Naive thymus-derived CD4-positive, alpha-beta T cell (primary cell): ENCODE results near the gene CFAP299. TPM values are rescaled to one million over a fixed set of nuclear protein-coding genes. Genes with fewer than 3 reads are reported as not detected.

Source experiments
- ATAC-seq: fragments of 150-1000 bp; cut with Tn5 transposase; 2 replicates; pipeline ENCODE4 v1.10.0; 2021; ENCODE audit warnings: mild to moderate bottlenecking, moderate library complexity
- CTCF ChIA-PET: fragments of 350-600 bp; sonication (Branson Sonifier 250); formaldehyde crosslinking; loops from one replicate; lab custom pipeline; 2021; ENCODE audit warnings: antibody characterized with exemption; lab: Charles Lee
- POLR2A ChIA-PET: fragments of 350-600 bp; sonication (Branson Sonifier 250); formaldehyde crosslinking; loops from one replicate; lab custom pipeline; 2021; ENCODE audit warnings: antibody characterized with exemption, inconsistent platforms; lab: Charles Lee
- DNase-seq, 9 donors: peaks; one replicate each; pipeline versions ENCODE4 v3.0.0 to v3.0.0-alpha.2; 2020 to 2022; ENCODE audit warnings: mixed read lengths in 1 of 9
- H3K27ac ChIP-seq: one replicate; pipeline ENCODE4 v1.7.0; 2013; ENCODE audit warnings: mild to moderate bottlenecking, low read depth, low read length, moderate library complexity
- H3K27me3 ChIP-seq, 2 donors: one replicate each; pipeline ENCODE4 v1.7.0; 2013; ENCODE audit warnings: low read length in 2 of 2, mild to moderate bottlenecking in 2 of 2, moderate library complexity in 2 of 2; ENCODE audit not compliant: control insufficient read depth in 2 of 2, insufficient read depth in 2 of 2
- H3K36me3 ChIP-seq, 3 experiments: 1 replicate in 2 of 3; 2 replicates in 1 of 3; pipeline ENCODE4 v1.7.0; 2013; ENCODE audit warnings: low read length in 3 of 3, mild to moderate bottlenecking in 3 of 3, moderate library complexity in 1 of 3; ENCODE audit not compliant: insufficient read depth in 3 of 3, control insufficient read depth in 2 of 3
- H3K4me1 ChIP-seq, 2 donors: one replicate each; pipeline ENCODE4 v1.7.0; 2013; ENCODE audit warnings: low read length in 2 of 2, mild to moderate bottlenecking in 2 of 2, moderate library complexity in 1 of 2; ENCODE audit not compliant: control insufficient read depth in 2 of 2, insufficient read depth in 2 of 2
- H3K4me3 ChIP-seq: 2 replicates; pipeline ENCODE4 v1.7.0; 2013; ENCODE audit warnings: mild to moderate bottlenecking, low read length
- H3K9me3 ChIP-seq, 3 experiments: 1 replicate in 2 of 3; 2 replicates in 1 of 3; pipeline ENCODE4 v1.7.0; 2013; ENCODE audit warnings: low read length in 3 of 3; ENCODE audit not compliant: control insufficient read depth in 2 of 3
- H3K27ac Mint-ChIP-seq, 9 donors: one replicate each; pipeline ENCODE4 v1.8.0; 2020 to 2022; ENCODE audit warnings: mixed read lengths in 9 of 9, mild to moderate bottlenecking in 8 of 9, moderate library complexity in 5 of 9, inconsistent platforms in 2 of 9
- H3K27me3 Mint-ChIP-seq, 5 donors: one replicate each; pipeline ENCODE4 v1.8.0; 2021 to 2022; ENCODE audit warnings: mixed read lengths in 5 of 5, mild to moderate bottlenecking in 1 of 5
- H3K36me3 Mint-ChIP-seq, 5 donors: one replicate each; pipeline ENCODE4 v1.8.0; 2020 to 2022; ENCODE audit warnings: mixed read lengths in 5 of 5, mild to moderate bottlenecking in 3 of 5, inconsistent platforms in 1 of 5
- H3K4me1 Mint-ChIP-seq, 7 donors: one replicate each; pipeline ENCODE4 v1.8.0; 2020 to 2022; ENCODE audit warnings: mixed read lengths in 7 of 7, mild to moderate bottlenecking in 3 of 7, inconsistent platforms in 1 of 7
- H3K4me3 Mint-ChIP-seq, 10 donors: one replicate each; pipeline ENCODE4 v1.8.0; 2020 to 2022; ENCODE audit warnings: mild to moderate bottlenecking in 10 of 10, mixed read lengths in 10 of 10, moderate library complexity in 6 of 10, inconsistent platforms in 2 of 10
- H3K9me3 Mint-ChIP-seq, 11 donors: one replicate each; pipeline ENCODE4 v1.8.0; 2020 to 2022; ENCODE audit warnings: mixed read lengths in 11 of 11, mild to moderate bottlenecking in 4 of 11, inconsistent platforms in 1 of 11, moderate library complexity in 1 of 11
- intact Hi-C, 2 donors: fragments of 100-400 bp; cut with micrococcal nuclease; formaldehyde crosslinking; loops; one replicate each; pipeline ENCODE4 v1.15.1; 2023
- polyA plus RNA-seq, 2 donors: library from polyadenylated mRNA; unstranded; fragments of 300-500 nt; fragmentation: Illumina TruSeq; gene quantifications; one replicate each; pipeline ENCODE4 v1.2.3, GENCODE V29; 2021
- total RNA-seq, 6 experiments: library from RNA in 5 of 6; stranded (reverse) in 5 of 6; gene quantifications; 1 replicate in 5 of 6; 2 replicates in 1 of 6; pipeline ENCODE4 v1.2.3 and lab custom pipeline; 2021 to 2026

The CFAP299 gene
- total and polyA plus RNA-seq, 7 experiments from 2014 or later, result not detected

DNA sequence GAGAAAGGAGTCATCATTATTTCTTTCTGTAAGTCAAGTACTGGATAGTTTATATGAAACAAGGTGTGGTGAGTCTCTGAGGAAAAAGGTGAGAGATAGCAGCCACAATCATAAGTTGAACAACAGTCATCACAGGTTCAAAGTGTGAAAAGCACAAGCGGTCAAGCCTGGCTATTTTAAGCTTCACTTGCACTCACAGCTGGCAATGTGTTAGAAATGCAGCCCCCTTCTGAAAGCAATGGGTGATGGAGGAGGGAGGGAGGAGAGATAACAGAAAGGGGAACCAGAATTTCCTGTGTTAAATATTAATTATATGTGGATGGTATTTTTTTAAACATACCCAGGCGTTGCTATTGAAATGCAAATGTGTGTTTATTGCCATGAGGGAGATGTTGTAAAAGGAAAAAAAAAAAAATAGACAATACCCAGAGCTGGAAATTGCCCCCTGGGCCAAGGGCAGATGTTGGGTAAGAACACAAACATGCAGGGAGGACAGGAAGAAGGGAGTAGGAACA, 668.1 kb downstream of the CFAP299 start:
- ChIA-PET CTCF (no interaction called here), POLR2A (interaction anchor here (0.6 kb wide), 1 partner anchor 332 kb away, joined by 4 read pairs; no protein-coding TSS in a partner anchor)
- no peak overlapping the region for H3K4me3 ChIP-seq
- ATAC-seq (peak; percentile 57), DNase-seq (no peak)
- intact Hi-C loops, result no loop called here
- peaks cover 0 to 10% (median 6%) of the 10 kb centered on the region in 5 donors for H3K27me3 Mint-ChIP-seq
- no peak overlapping the region for H3K27ac Mint-ChIP-seq
- no peaks in the 10 kb centered on the region for H3K27me3 ChIP-seq
- peaks cover 0 to 6% (median 0%) of the 10 kb centered on the region in 11 donors for H3K9me3 Mint-ChIP-seq
- H3K9me3 ChIP-seq, result no peaks in the 10 kb centered on the region
- peaks cover 0 to 11% (median 0%) of the 10 kb centered on the region in 5 donors for H3K36me3 Mint-ChIP-seq
- H3K27ac ChIP-seq, result no peak overlapping the region
- H3K36me3 ChIP-seq, result no peaks in the 10 kb centered on the region
- no peaks in the 10 kb centered on the region for H3K4me1 Mint-ChIP-seq
- no peaks in the 10 kb centered on the region for H3K4me1 ChIP-seq
- no peak overlapping the region for H3K4me3 Mint-ChIP-seq

DNA sequence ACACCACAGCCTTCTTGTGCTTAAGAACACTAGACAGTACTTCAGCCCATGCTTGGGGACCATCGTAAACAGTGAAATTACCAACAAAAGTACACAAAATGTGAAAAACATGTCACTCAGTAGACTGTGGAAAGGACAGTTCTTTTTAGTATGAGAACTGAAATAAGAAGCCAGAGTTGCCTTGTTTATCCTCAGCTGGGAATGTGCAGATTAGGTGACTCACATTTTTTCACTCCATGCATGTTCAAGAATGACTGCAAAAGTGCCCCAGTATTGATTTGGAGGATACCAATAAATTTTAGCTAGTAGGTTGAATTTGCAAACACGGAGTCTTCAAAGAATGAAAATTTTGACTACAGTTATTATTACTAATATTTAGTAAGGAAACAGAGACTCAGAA, 671.9 kb downstream of the CFAP299 start:
- ChIA-PET POLR2A (no interaction called here), CTCF (no interaction called here)
- no peak for DNase-seq
- no peaks in the 10 kb centered on the region for H3K36me3 ChIP-seq
- Mint-ChIP-seq H3K4me3 (no peak overlapping the region), H3K36me3 (peaks cover 0 to 7% (median 0%) of the 10 kb centered on the region in 5 donors), H3K9me3 (peaks cover 0 to 6% (median 0%) of the 10 kb centered on the region in 11 donors), H3K27me3 (peaks cover 0 to 15% (median 7%) of the 10 kb centered on the region in 5 donors), H3K4me1 (peaks cover 0 to 1% (median 0%) of the 10 kb centered on the region in 7 donors), H3K27ac (no peak overlapping the region)
- H3K4me3 ChIP-seq, result no peak overlapping the region
- intact Hi-C loops, result no loop called here
- no peaks in the 10 kb centered on the region for H3K27me3 ChIP-seq
- H3K27ac ChIP-seq, result no peak overlapping the region
- no peaks in the 10 kb centered on the region for H3K4me1 ChIP-seq
- no peak for ATAC-seq
- no peaks in the 10 kb centered on the region for H3K9me3 ChIP-seq

Other genes with a start within 250 kb of the CFAP299 start
- gene PRDM8, start 138.2 kb upstream of the CFAP299 start, total RNA-seq, result 10 to 100 TPM in 3 of 5 experiments, 1 to 10 TPM in 2; 4.2 to 13.7 (median 10.4) TPM
- gene PRDM8, start 138.2 kb upstream of the CFAP299 start, polyA plus RNA-seq, result 1 to 10 TPM; 1.3 to 2.5 TPM
- under 1 TPM in 1 of 5 experiments, not detected in 4; 0.05 TPM for gene FGF5, start 69.1 kb upstream of the CFAP299 start, total RNA-seq
- gene FGF5, start 69.1 kb upstream of the CFAP299 start, polyA plus RNA-seq, result not detected